ENCODE measurements around the gene DSTN. TPM values are rescaled to one million over a fixed set of nuclear protein-coding genes. Genes with fewer than 3 reads are reported as not detected.

DSTN gene
- total RNA-seq, 2 experiments from 2014 or later = 25.5 to 58.1 TPM

- Histone ChIP-seq H3K4me2 (ENCODE audit: low read length) (no peak overlapping the region), H3K4me3 (ENCODE audit: low read depth, low read length, poor library complexity, severe bottlenecking) (no peak overlapping the region), H3K9me2 (ENCODE audit: insufficient read depth, low read length) (no peaks in the 10 kb centered on the region), H3K36me3 (ENCODE audit: insufficient read depth, low read length) (no peaks in the 10 kb centered on the region), H4K20me1 (ENCODE audit: insufficient read depth, low read length) (no peaks in the 10 kb centered on the region), H3K79me2 (ENCODE audit: insufficient read depth, low read depth, low read length) (no peaks in the 10 kb centered on the region), H3K9me3 (ENCODE audit: low read length) (no peaks in the 10 kb centered on the region), H3K27ac (ENCODE audit: low read depth, low read length, poor library complexity, severe bottlenecking) (no peak overlapping the region), H3K4me1 (ENCODE audit: insufficient read depth, low read length, poor library complexity, severe bottlenecking) (no peaks in the 10 kb centered on the region), H2AFZ (ENCODE audit: low read length) (no peak overlapping the region)
- BruUV-seq (replicated peaks) = no TSS peak
- ChIA-PET CTCF (ENCODE audit: unreplicated experiment) (no interaction called here), POLR2A (no interaction called here)
- intact Hi-C loops (cut with micrococcal nuclease; ENCODE audit: unreplicated experiment) = no loop called here
- DNase-seq (ENCODE audit: low spot score) = no peak
- TF ChIP-seq, protein P1, sequence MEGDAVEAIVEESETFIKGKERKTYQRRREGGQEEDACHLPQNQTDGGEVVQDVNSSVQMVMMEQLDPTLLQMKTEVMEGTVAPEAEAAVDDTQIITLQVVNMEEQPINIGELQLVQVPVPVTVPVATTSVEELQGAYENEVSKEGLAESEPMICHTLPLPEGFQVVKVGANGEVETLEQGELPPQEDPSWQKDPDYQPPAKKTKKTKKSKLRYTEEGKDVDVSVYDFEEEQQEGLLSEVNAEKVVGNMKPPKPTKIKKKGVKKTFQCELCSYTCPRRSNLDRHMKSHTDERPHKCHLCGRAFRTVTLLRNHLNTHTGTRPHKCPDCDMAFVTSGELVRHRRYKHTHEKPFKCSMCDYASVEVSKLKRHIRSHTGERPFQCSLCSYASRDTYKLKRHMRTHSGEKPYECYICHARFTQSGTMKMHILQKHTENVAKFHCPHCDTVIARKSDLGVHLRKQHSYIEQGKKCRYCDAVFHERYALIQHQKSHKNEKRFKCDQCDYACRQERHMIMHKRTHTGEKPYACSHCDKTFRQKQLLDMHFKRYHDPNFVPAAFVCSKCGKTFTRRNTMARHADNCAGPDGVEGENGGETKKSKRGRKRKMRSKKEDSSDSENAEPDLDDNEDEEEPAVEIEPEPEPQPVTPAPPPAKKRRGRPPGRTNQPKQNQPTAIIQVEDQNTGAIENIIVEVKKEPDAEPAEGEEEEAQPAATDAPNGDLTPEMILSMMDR (conservative IDR thresholded peaks at IDR 0.05; ENCODE audit: low read length) = no peak
- no peak for TF ChIP-seq EZH2phosphoT487 (IDR thresholded peaks at IDR 0.05; ENCODE audit: borderline replicate concordance, low read depth, low read length)
Observed at GRCh38 chr20:17595856-17596255, 26.0 kb downstream of the DSTN start.

DNA sequence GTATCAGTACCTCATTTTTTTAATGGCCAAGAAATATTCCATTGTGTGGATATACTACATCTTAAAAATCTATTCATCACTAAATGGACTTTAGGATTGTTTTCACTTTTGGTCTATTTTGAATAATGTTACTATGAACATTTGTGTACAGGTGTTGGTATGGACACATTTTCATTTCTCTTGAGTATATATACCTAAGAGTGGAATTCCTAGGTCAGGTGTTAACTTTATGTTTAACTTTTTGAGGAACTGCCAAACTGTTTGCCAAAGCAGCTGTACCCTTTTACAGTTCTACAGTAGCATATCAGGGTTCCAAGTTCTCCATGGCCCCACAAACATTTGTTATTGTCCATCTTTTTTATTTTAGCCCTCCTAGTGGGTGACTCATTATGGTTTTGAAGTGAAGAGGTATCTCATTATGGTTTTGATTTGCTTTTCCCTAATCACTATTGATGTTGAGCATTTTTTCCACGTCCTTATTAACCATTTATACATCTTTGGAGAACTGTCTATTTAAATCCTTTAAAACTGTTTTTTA, 28.2 kb downstream of the DSTN start:
- POLR2A ChIA-PET = no interaction called here
- CTCF ChIA-PET (ENCODE audit: unreplicated experiment) = no interaction called here

GRCh38 chr20:17601957-17602356, 32.1 kb downstream of the DSTN start:
- no peaks in the 10 kb centered on the region for H3K79me2 ChIP-seq (ENCODE audit: insufficient read depth, low read depth, low read length)
- intact Hi-C loops (cut with micrococcal nuclease; ENCODE audit: unreplicated experiment) = no loop called here
- no peaks in the 10 kb centered on the region for H4K20me1 ChIP-seq (ENCODE audit: insufficient read depth, low read length)
- no peak overlapping the region for H3K4me2 ChIP-seq (ENCODE audit: low read length)
- POLR2A ChIA-PET = interaction anchor here (0.7 to 0.9 kb wide), 4 partner anchors 12 to 364 kb away, joined by 3 to 5 read pairs (median 4); no protein-coding TSS in a partner anchor
- H2AFZ ChIP-seq (ENCODE audit: low read length) = no peak overlapping the region
- no TSS peak for BruUV-seq (replicated peaks)
- H3K27ac ChIP-seq (ENCODE audit: low read depth, low read length, poor library complexity, severe bottlenecking) = no peak overlapping the region
- H3K9me3 ChIP-seq (ENCODE audit: low read length) = no peaks in the 10 kb centered on the region
- no peak for DNase-seq (ENCODE audit: low spot score)
- H3K36me3 ChIP-seq (ENCODE audit: insufficient read depth, low read length) = no peaks in the 10 kb centered on the region
- TF ChIP-seq, protein P1 (conservative IDR thresholded peaks at IDR 0.05; ENCODE audit: low read length) = no peak
- TF ChIP-seq EZH2phosphoT487 (IDR thresholded peaks at IDR 0.05; ENCODE audit: borderline replicate concordance, low read depth, low read length) = no peak
- CTCF ChIA-PET (ENCODE audit: unreplicated experiment) = no interaction called here
- no peaks in the 10 kb centered on the region for H3K4me1 ChIP-seq (ENCODE audit: insufficient read depth, low read length, poor library complexity, severe bottlenecking)
- no peaks in the 10 kb centered on the region for H3K9me2 ChIP-seq (ENCODE audit: insufficient read depth, low read length)
- H3K4me3 ChIP-seq (ENCODE audit: low read depth, low read length, poor library complexity, severe bottlenecking) = no peak overlapping the region

More for the DNA sequence above, 28.2 kb downstream of the DSTN start:
- TF ChIP-seq, protein P1 (conservative IDR thresholded peaks at IDR 0.05; ENCODE audit: low read length) = no peak
- no peak for TF ChIP-seq EZH2phosphoT487 (IDR thresholded peaks at IDR 0.05; ENCODE audit: borderline replicate concordance, low read depth, low read length)
- no peaks in the 10 kb centered on the region for H4K20me1 ChIP-seq (ENCODE audit: insufficient read depth, low read length)
- H2AFZ ChIP-seq (ENCODE audit: low read length) = no peak overlapping the region
- H3K9me3 ChIP-seq (ENCODE audit: low read length) = no peaks in the 10 kb centered on the region
- DNase-seq (ENCODE audit: low spot score) = no peak
- no TSS peak for BruUV-seq (replicated peaks)
- no peaks in the 10 kb centered on the region for H3K36me3 ChIP-seq (ENCODE audit: insufficient read depth, low read length)
- H3K27ac ChIP-seq (ENCODE audit: low read depth, low read length, poor library complexity, severe bottlenecking) = no peak overlapping the region
- no peak overlapping the region for H3K4me3 ChIP-seq (ENCODE audit: low read depth, low read length, poor library complexity, severe bottlenecking)
- intact Hi-C loops (cut with micrococcal nuclease; ENCODE audit: unreplicated experiment) = no loop called here
- H3K4me1 ChIP-seq (ENCODE audit: insufficient read depth, low read length, poor library complexity, severe bottlenecking) = no peaks in the 10 kb centered on the region
- H3K9me2 ChIP-seq (ENCODE audit: insufficient read depth, low read length) = no peaks in the 10 kb centered on the region
- H3K79me2 ChIP-seq (ENCODE audit: insufficient read depth, low read depth, low read length) = no peaks in the 10 kb centered on the region
- H3K4me2 ChIP-seq (ENCODE audit: low read length) = no peak overlapping the region

Measured in OCI-LY7 (cell line).